Activated effector memory CD4-positive, alpha-beta T cell treated with anti-CD3 and anti-CD28 coated beads, Interleukin-2, amount 50 U/mL, for 16 hours (primary cell): ENCODE data around the gene RFLNA.

Experiments used
- DNase-seq: peaks from one replicate; pipeline ENCODE4 v3.0.0-alpha.2; 2020

The RFLNA gene

DNA sequence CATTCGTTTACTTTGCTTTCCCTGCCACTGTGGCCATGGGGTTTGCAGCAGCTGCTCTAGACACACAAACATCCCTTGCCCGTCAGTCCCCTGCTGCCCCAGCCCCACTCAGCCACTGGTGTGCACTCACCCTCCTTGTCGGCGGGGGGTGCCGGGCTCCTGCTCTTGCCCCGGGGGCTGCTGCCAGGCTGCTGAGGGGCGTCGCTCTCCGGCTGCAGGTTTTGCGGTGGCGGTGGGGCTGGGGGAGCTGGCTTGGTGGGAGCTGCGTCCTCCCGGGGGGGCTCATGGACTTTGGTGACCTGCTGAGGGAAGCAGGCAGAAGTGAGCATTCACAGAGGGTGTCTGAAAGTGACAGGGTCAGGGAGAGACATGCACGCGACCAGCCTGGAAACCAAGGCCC lies 67.1 kb downstream of the RFLNA start:
- no peak for DNase-seq

DNA sequence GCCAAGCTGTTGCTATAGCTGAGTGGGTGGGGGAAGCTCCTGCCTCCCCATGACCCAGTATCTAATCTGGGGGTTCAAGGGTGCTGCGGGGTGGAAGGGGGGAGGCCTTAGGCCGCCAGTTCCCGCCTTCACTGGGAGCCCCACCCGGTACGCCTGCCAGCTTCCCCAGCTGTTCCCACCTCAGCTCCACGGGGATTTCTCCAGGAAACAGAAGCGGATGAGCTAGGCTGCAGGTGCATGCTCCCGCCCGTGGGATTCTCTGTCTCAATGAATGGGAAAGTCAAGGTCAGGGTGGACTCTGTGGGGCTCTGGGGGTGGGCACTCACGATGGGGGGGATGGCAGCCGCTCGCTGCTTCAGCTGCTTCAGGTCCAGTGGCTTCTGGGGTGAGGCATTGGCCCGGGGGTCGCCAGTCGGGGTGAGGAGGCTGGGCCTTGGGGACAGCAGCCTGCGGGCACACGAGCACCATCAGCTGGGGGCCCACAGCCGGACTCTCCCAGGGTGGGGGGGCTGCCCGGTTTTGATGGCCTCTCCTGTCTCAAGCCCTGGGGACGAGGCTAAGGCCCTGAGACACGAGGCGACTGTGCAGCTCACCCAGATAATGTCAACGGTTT lies 68.6 kb downstream of the RFLNA start:
- no peak for DNase-seq

- no peak for DNase-seq
Observed at GRCh38 chr12:124364543-124364942, 69.7 kb downstream of the RFLNA start.
